Measurements from ENCODE around the gene RAB40B.
"Not testable (repeated sequence)": the region's sequence is repeated elsewhere in the genome, so short reads cannot be mapped to it uniquely, and the experiment has no call there.

The RAB40B gene

DNA sequence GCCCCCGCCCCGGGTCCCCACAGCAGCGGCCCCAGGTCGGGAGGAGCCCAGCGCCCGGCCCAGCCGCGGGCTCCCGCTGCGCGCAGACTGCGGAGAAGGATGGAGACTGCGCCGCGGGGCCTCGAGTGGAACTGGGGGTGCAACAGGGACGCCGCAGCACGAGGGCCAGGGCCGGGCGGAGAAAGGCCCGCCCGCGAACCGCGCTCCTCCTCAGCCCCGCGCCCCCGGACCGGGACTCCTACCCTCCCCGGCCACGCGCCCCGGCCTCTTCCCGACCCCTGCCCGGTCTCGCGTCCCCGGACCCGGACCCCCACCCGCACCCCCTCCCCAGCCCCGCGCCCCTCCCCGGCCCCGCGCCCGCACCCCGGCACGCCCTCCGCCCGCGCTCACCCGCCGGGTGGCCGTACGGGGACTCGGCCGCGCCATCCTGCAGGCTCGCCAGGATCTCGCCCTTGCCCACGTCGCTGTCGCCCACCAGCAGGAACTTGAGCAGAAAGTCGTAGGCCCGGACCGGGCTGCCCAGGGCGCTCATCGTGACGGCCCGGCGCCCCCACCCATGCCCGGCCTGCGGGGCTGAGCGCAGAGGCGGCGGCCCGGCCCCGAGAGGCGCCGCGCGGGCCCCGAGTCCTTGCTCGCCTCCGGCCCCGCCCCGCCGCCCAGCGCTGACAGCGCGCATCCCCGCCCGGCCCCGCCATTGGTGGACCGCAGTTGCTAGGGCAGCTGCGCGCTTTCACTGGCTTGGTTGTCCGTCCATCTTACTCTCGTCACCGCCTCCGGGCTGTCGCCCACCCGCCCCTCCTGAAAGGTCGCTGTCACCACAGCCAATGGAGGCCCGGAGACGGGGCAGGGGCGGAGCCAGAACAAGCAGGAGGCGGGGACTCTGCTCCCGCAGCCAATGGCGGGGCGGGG, at the start of gene RAB40B:
Gene RAB40B, minus strand, starts transcription at position 634 of the 909 bp plus-strand sequence. Its CDS starts 102 bp downstream, at position 532.
- peak; percentile 99 for DNase-seq (ENCODE audit: low spot score)

GRCh38 chr17:82745524-82745923, 47.0 kb upstream of the RAB40B start:
- no peak for DNase-seq (ENCODE audit: low spot score)

GRCh38 chr17:82744736-82745135, 46.2 kb upstream of the RAB40B start:
- not testable (repeated sequence) for DNase-seq (ENCODE audit: low spot score)

DNA sequence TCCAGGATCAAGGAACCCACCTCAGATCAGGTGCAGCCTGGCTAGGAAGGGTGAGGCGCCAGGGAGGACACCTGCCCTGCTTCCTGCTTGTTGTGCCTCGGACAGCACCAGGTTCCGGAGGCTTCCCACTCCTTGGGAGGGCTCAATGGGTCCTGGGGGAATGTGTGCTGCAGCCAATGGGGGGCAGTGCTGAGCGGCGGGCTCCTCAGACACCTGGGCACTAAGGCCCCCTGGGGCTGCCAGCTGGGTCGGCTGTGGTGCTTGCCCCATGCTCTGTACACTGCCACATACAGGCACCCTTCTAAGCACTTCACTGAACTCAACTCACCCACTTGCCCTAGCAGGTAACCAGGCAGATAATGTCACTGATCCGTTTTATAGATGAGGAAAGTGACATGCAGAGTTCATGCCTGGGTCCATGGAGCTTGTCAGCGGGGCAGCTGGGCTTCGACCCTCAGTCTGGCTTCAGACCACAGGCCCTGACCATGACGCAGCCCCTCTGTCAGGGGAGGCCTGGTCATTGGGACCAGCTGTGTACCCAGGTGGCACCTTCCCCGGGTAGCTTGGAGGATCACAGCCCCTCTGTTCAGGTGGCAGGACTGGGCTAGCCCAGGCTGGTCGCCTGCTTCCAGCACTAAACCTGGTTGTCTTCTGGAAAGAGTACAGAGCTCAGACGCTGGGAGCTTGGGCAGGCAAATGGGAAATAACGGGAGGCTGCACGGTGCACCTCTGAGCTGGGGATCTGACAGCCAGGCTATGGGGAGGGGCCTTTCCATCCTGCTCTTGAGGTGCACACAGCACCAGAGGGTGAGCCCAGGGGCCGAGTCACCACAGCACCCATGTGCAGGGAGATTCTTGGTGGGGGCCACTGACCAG, 45.1 kb upstream of the RAB40B start:
- no peak for DNase-seq (ENCODE audit: low spot score)

GRCh38 chr17:82740906-82741759, 42.6 kb upstream of the RAB40B start:
- DNase-seq (ENCODE audit: low spot score) = no peak

- no peak for DNase-seq (ENCODE audit: low spot score)
These were observed 39.7 kb upstream of the RAB40B start for GRCh38 chr17:82737967-82738877.

DNA sequence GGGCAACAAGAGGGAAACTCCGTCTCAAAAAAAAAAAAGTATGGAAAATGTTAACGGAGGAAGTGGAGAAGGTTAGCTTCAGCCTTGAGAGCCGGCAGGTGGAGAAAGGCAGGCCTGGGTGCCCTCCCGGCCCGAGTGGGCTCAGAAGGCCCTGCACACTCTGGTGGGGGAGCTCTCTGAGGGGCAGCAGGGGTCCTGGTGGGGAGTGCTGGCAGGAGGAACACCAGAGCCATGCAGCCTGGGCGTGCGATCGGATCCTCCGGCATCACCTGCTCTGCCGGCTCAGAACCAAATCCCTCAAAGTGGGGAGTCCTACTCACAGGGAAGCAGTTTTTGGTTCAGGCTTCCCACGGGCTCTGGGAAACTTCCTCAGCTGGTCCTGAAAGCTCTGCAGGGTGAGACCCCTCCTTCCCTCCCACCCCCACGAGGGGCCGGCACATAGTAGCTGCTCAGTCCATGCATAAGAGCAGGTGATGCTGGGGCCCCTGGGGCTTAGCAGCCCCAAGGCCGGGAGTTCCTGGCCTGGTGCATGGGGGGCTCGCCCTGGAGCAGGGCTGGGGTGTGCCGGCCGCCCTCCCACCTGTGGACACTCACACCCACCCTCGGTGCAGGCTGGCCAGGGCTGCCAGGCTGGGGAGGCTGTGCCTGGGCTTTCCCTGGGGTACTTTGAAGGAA, 38.1 kb upstream of the RAB40B start:
- no peak for DNase-seq (ENCODE audit: low spot score)

- DNase-seq (ENCODE audit: low spot score) = peak; percentile 18
These were observed 36.7 kb upstream of the RAB40B start, which contains the start of gene FN3K for GRCh38 chr17:82734987-82735866. TSS of gene FN3K (plus strand) at chr17:82735615. CDS start at chr17:82735637, 22 bp downstream.

- DNase-seq (ENCODE audit: low spot score) = no peak
These were observed 33.7 kb upstream of the RAB40B start for GRCh38 chr17:82732118-82732743.

DNA sequence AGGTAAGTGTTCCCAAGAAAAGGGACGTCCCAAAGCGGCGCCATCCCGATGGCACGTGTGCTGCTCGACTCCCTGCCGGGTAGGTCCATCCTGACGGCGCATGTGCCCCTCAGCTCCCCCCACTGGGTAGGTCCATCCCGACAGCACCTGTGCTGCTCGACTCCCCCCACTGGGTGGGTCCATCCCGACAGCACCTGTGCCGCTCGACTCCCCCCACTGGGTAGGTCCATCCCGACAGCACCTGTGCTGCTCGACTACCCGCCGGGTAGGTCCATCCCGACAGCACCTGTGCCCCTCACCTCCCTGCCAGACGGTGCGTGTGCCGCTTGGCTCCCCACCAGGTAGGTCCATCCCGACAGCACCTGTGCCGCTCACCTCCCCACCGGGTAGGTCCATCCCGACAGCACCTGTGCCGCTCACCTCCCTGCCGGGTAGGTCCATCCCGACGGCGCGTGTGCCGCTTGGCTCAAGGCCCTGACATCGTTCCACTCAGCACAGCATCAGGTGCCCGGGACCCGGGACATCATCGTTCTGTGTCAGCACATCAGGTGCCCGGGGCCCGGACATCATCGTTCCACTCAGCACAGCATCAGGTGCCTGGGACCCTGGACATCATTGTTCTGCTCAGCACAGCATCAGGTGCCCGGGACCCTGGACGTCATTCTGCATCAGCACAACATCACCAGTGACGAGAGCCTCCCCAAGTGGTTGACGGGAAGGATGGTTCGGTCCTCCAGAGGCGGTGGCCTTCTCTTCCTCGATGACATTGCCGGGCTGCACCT, 31.2 kb upstream of the RAB40B start:
- DNase-seq (ENCODE audit: low spot score) = no peak

DNA sequence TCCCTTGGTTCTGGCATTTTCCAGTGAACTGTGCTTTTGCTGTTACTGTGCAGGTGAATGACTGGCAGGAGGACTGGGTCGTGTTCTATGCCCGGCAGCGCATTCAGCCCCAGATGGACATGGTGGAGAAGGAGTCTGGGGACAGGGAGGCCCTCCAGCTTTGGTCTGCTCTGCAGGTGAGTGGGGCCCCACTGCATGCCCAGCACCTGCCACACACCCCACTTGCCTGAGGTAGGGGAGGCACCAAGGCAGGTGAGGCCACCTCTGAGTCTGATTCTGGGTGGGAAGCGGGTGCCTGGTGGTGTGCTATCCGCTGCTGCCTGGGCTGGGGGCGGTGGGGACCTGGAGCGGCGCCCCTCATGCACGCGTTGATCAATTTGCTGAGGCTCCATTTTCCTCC, 27.9 kb upstream of the RAB40B start:
- DNase-seq (ENCODE audit: low spot score) = no peak

DNA sequence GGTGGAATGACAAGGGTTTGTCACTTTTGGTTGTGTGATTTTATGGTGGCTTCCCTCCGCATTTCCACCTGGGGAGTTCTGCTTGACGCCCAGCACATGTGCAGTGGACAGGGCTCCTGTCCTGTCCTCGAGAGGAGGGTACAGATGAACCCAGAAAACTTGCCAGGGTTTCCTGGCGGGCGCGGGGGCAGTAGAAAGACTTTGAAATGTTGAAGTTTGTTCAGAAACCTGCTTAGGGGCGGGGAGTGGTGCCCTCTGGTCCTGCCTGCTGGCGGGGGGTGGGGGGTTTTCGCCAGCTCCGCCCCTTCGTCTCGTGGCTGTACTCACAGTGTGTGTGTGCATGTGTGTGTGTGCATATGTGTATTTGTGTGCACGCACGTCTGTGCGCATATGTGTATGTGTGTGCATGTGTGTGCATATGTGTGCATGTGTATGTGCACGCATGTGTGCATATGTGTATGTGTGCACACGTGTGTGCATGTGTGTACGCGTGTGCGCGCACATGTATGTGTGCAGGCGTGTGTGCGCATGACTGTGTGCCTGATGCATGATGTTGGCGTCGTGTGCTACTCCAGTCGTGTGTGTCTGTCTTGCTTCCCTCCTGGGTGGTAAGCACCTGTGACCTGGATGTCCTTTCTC, 24.8 kb upstream of the RAB40B start:
- DNase-seq (ENCODE audit: low spot score) = no peak

DNA sequence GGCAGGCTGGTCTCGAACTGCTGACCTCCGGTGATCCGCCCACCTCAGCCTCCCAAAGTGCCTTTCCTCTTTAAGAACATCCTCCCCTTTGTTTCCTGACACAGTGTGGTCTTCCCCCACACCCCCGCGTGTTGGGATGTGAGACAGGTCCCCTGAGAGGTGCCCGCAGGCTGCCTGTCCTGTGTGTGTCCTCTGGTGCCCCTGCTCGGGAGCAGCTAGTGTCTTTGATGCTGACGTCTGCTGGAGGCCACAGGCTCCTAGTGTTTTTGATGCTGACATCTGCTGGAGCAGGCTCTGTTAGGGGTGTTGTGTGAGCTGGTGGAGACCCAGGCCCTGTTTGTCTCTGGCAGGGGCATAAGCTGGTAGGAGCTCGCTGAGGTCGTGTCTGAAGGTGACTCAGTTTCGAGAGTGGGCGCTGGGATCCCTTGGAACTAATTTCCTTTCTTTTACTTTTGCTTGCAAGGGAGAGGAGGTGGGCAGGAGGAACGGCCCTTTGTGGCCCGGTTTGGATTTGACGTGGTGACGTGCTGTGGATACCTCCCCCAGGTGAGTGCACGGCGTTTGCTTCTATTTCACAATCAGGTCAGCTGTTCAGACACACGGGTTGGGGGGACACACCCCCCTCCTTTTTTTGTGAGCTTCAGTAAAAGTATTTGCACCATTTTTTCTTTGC, 24.0 kb upstream of the RAB40B start:
- DNase-seq (ENCODE audit: low spot score) = no peak

GRCh38 chr17:82720204-82720603, 21.7 kb upstream of the RAB40B start:
- no peak for DNase-seq (ENCODE audit: low spot score)

GRCh38 chr17:82718986-82719685, 20.6 kb upstream of the RAB40B start:
- DNase-seq (ENCODE audit: low spot score) = no peak
